GM18520 (cell line): ENCODE measurements around the gene ZNF462.

ENCODE experiments used
- ATAC-seq: cut with Tn5 transposase; IDR thresholded peaks from one replicate; pipeline ENCODE4 v1.9.1; 2021; ENCODE audit not compliant: unreplicated experiment

The ZNF462 gene

DNA sequence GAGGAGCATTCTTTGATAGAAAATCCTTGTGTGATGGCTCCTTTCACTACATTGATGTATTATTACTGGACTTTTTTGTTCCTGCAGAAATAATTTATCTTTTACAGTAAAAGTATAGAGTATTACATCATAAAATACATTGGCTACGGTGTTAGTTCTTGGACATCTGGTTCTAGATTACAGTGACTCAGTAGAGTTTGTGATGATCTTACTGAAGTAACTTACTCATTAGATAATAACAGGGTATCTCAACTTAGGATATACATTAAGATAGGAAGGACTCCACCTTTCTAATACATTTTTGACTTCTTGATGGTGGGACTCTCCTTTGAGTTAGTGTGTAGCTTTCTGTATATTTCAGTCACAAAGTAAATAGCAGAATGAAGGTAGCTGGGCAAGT lies 59.1 kb downstream of the ZNF462 start:
- ATAC-seq, result no peak

- ATAC-seq, result no peak
Measured at GRCh38 chr9:106925392-106925791, 62.4 kb downstream of the ZNF462 start.

DNA sequence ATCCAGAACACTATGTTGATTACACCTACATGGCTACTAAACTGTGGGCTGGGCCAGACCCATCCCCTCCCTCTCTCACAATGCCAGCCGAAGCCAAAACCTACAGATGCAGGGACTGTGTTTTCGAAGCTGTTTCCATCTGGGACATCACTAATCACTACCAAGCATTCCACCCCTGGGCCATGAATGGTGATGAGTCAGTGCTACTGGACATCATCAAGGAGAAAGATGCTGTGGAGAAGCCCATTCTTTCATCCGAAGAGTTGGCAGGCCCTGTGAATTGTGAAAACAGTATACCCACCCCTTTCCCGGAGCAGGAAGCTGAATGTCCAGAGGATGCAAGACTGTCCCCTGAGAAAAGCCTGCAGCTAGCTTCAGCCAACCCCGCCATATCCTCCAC lies 65.0 kb downstream of the ZNF462 start:
- ATAC-seq, result no peak

GRCh38 chr9:106928350-106928749 lies 65.4 kb downstream of the ZNF462 start:
- ATAC-seq, result no peak

GRCh38 chr9:106929471-106930177 lies 66.7 kb downstream of the ZNF462 start:
- no peak for ATAC-seq

GRCh38 chr9:106930477-106930876 lies 67.5 kb downstream of the ZNF462 start:
- no peak for ATAC-seq

GRCh38 chr9:106931466-106931865 lies 68.5 kb downstream of the ZNF462 start:
- no peak for ATAC-seq

DNA sequence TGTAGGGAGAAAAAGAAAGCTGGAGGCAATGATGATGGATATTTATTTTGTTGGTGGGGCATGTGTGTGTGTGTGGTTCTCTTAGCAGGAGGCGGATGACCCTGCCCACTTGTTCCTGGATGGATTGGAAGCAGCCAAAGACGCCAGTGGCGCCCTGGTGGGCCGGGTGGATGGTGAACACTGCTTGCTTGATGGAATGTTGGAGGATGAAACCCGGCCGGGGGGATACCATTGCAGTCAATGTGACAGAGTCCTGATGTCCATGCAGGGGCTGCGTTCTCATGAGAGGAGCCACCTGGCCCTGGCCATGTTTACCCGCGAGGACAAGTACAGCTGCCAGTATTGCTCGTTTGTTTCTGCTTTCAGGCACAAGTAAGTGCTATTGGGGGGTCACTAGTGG lies 69.2 kb downstream of the ZNF462 start:
- ATAC-seq, result no peak

DNA sequence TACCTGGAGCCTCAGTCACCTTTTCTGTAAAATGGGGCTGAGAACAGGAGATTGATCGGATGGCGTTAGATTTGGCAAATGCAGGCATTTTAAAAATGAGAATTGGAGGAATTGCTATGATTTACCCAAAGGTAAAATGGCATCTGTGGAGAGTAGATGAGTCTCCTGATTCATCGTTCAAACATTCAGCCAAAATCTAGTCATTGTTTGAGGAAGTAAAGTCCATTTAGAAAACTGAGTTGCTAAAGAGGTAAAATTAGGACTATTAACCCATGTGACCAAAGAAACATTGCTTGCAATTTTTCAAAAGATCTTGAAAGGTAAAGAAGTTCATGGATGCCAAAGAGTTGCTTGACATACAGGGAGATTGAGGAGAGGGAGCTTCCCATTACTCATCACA lies 69.7 kb downstream of the ZNF462 start:
- no peak for ATAC-seq

DNA sequence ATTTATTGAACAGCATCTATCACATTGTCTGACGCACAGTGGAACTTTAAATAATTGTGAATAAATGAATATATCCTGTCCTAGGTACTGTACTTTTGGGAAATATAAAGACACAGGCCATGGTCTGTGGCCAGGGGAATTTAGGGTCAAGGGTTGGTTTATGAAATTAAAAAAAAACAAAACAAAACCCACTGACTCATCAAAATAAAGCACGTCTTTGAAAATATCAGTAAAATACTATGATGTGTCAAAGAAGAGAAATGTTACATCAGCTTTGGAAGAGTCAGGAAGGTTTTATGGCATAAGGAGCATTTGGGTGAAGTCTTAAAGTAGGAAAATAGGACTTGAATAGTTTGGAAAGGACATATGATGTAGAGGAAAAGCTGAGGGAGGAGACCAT lies 70.5 kb downstream of the ZNF462 start:
- no peak for ATAC-seq

- no peak for ATAC-seq
Measured at GRCh38 chr9:106934442-106935238, 71.7 kb downstream of the ZNF462 start.

GRCh38 chr9:106936680-106937079 lies 73.7 kb downstream of the ZNF462 start:
- ATAC-seq, result no peak

DNA sequence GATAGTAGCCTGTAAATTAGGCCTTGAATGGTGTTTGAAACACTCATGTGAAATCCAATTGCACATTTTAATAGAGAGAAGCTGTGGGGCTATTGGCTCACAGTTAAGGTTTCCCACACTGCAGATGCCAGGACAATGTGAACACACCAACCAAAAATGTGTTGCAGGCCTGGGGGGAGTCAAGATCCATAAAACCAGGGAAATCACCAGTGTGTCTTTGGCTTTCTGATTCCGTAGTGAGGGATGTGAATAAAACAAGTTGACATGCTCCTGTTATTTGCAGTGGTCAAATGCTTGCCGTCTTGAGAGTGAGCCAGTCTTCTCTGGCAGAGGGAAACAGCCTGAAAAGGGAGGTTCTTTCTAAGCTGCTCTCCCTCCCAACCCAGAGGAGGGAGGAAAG lies 79.0 kb downstream of the ZNF462 start:
- ATAC-seq, result no peak

- ATAC-seq, result no peak
Measured at GRCh38 chr9:106945727-106946660, 83.0 kb downstream of the ZNF462 start.

DNA sequence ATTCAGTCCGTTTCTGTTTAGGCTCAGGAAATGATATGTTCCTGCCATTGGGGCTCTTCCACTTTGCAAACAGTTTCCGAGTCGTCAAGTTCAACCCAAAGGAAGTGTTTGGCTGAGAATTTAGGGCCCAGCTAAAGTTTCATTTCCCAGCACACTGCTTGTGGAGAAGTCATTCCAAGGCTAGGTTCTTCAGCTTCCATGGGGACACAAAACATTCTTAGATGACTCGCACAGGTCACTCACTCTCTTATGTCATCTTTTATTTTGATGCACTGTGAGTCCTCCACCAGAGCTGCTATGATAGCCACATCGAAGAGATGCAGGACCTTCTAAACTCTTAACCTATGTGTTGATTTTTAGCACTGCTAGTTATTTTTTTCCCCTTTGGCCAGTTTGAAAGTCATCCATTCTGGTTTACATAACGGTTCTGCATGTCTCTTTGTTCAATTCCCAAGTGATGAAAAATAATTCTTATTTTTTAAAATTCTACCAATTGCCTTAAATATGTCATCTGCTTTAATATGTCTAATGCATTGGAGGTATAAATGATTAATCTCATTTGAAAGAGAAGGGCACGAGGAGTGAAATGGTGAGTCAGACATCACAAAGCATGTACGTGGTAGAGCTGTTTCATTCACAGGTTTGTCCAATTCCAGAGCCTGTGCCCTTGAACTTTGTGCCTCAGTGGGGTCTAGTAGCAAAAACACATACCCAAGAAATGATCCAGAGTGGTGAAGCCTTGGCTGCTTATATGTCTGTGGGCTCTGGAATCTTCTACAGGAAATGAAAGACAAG lies 84.3 kb downstream of the ZNF462 start:
- ATAC-seq, result no peak

DNA sequence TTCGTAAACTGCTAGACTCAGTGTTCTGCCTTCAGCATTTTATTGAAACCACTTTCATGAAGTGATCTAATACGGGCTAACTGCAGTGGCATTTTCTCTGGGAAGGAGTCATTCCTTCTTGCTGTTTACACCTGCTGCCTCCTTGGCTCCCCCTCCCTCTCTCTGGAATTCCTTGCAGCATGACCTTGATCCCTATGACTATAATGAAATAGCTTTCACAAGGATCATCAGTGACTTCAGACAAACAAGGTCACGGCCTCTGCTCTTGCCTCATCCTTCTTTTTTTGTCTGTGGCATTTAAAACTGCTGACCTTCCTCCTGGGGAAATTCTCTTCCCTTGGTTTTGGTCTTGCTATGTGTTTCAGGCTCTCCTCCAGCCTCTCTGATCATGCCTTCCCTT lies 90.2 kb downstream of the ZNF462 start:
- ATAC-seq, result no peak

DNA sequence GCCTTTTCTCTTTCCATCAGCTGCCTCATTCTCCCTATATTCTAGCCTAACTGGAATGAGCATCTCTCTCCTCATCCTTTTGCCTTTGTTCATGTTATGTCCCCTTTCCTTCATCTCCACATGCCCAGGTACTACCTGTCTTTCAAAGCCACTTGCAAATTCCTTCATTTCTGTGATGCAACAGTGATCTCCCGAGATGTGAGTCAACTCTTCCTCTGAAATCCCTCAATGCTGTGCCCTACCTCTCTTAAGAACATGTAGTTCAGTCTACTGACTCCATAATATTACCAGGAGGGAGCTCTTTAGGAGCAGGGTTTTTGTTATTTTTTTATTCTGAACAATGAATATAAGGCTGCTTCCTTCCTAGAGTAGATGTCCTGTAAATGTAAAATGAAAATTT lies 91.6 kb downstream of the ZNF462 start:
- no peak for ATAC-seq

DNA sequence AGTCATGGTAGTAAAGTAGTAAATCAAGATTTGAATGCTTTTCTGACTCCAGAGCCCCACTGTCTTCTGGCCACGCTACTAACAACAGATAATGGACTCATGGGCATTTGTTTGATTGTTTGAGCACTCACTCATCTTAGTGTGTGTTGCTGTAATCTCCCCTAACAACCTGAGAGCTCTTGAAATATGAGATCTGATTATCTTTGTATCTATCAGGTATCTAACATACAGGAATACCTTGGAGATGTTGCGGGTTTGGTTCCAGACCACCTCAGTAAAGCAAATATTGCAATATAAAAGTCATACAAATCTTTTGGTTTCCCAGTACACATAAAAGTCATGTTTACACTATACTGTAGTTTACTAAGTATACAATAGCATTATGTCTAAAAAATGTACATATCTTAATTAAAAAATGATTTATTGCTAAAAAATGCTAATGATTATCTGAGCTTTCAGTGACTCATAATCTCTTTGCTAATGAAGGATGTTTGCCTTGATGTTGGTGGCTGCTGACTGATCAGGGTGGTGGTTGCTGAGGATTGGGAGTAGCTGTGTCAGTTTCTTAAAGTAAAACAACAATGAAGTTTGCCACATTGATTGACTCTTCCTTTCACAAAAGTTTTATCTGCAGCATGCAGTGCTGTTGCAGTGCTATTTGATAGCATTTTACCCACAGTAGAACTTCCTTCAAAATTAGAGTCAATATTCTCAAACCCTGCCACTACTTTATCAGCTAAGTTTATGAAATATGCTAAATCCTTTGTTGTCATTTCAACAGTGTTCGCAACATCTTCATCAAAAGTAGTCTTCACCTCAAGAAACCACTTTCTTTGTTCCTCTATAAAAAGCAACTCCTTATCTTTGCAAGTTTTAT lies 92.2 kb downstream of the ZNF462 start:
- no peak for ATAC-seq

DNA sequence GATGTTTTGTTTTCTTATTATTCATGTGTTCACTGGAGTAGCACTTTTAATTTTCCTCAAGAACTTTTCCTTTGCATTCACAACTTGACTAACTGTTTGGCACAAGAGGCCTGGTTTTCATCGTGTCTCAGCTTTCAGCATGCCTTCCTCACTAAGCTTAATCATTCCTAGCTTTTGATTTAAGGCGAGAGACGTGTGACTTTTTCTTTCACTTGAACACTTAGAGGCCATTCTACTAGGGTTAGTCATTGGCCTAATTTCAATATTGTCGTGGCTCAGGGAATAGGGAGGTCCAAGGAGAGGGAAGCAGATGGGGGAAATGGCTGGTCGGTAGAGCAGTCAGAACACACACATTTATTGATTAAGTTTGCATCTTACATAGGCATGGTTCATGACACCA lies 94.0 kb downstream of the ZNF462 start:
- ATAC-seq, result no peak
